ENCODE measurements around the gene KIF1A.
"Not testable (repeated sequence)": the region's sequence is repeated elsewhere in the genome, so short reads cannot be mapped to it uniquely, and the experiment has no call there.

KIF1A gene

DNA sequence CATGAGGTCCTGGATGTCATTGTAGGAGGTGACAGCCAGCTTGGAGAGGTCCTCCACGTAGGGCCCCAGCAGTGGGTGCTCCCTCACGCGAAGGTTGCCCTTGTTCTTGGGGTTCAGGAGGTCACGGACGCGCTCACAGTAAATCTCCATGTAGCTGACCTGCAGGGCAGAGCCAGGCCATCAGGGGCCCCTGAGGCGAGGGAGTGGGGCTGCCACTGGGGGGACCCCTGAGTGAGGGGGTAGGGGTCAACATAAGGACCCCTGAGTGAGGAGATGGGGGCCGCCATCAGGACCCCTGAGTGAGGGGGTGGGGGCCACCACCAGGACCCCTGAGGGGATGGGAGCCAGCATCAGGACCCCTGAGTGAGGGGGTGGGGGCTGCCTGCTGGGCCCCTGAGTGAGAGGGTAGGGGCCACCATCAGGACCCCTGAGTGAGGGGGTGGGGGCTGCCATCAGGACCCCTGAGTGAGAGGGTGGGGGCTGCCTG lies 33.6 kb downstream of the KIF1A start:
- peak; percentile 6 for DNase-seq

DNA sequence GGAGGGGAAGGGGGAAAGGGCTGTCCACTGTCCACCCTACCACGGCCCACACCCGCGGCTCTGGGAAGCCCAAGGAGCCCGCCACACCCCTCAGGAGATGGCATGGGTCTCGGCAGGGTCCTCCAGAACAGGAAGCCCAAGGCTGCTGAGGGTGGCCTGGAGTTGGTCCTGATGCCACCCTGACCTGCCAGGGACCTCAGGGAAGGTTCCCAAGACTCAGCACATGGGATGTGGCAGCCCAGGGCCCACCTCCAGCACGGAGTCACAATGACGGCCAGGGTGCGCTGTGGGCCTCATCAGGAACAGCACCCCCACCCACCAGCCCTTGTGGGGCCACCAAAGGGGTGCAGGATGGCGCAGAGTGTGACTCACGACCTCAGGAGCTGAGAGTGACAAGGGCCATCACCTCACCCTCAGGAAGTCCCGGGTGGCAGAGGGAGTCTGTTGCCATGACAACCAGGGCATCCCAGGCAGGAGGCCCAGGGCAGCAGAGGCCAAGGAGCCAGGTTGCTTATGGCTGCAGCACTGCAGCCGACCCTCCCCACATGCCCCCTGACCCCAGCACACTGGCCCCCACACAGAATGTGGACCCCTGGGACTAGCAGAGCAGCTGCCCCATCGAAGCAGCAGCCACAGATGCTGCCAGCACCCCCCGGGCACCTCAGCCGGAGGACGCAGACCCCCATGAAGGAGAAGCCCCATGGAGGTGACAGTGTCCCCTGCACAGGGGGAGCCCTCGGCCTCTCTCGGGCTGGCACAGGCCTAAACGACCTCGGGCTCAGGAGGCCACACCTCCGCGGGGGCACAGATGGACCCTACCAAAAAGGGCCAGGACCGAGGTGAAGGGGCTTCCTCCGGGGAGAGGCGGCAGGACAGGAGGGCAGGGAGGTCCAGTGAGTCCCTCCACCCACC lies 34.3 kb downstream of the KIF1A start:
- DNase-seq, result no peak

GRCh38 chr2:240784629-240785423 lies 35.2 kb downstream of the KIF1A start:
- no peak for DNase-seq

DNA sequence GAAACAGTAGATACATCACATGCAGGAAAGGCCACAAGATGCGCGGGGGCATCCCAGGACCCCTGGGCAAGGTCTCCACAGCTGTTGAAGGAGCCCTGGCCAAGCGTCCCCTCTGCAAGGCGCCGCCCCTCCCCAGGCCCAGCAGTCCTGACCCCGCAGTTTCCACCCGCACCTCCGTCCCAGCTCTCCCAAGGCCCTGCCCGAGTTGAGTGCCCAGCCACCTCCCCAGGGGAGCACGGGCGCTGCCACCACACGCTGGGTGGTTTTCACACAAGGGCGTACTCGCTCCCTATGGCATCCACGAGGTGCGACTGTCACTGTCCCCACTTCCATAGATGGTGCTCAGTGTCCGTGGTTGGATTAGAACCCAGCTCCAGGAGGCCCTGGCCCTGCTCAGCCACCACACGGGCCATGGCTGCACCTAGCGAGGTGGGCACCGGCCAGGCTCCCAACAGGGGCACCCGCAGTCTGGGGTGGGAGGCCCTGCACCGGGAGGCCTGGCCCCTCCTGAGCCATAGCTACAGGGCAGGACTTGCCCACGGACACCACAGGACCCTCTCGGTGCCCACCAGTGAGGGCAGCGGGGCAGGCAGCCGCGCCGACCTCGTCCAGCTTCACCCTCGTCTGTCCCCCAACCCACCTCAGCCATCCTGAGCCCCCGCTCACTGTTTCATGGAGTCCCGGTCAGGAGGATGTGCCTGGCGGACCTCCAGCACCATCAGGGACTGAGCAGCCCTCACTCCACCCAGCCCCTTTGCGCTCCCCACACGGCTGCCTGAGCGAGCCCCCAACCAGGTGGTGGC lies 36.0 kb downstream of the KIF1A start:
- no peak for DNase-seq

GRCh38 chr2:240782886-240783818 lies 36.9 kb downstream of the KIF1A start:
- no peak for DNase-seq

GRCh38 chr2:240782221-240782885 lies 37.7 kb downstream of the KIF1A start:
- no peak for DNase-seq

DNA sequence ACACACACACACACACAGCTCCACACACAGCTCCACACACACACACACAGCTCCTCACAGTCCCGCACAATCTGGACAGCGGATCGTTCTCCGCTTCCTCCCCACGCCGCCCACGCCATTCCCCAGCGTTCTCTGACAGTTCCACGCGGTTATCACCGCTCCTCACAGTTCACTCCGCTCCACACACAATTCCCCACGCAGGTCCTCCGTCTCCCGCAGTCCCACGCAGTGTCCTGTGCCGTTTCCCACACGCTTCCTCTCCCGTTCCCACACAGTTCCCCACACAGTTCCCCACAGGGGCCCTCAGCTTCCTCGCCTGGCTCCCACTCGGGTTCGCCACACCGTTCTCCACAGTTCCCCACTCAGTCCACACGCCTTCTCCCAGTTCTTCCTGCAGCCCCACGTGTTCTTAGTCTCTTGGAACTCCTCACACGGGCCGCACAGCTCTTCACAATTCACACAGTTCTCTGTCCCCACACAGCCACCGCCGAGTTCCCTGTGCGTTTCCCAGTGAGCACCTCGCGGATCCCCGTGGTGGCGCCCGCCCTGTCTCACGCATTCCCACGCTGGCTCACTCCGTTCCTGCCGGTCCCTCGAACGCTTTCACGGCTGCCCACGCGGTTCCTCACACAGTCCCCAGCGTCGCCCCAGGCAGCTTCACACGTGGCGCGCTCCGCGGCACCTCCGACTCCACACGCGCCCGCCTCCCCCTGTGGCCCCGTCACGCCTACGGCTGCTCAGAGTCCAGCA lies 38.4 kb downstream of the KIF1A start:
- DNase-seq, result no peak

- DNase-seq, result no peak
Observed at GRCh38 chr2:240780023-240780700, 39.9 kb downstream of the KIF1A start.

GRCh38 chr2:240779250-240779832 lies 40.7 kb downstream of the KIF1A start:
- DNase-seq, result not testable (repeated sequence)

GRCh38 chr2:240778426-240778825 lies 41.6 kb downstream of the KIF1A start:
- DNase-seq, result no peak

DNA sequence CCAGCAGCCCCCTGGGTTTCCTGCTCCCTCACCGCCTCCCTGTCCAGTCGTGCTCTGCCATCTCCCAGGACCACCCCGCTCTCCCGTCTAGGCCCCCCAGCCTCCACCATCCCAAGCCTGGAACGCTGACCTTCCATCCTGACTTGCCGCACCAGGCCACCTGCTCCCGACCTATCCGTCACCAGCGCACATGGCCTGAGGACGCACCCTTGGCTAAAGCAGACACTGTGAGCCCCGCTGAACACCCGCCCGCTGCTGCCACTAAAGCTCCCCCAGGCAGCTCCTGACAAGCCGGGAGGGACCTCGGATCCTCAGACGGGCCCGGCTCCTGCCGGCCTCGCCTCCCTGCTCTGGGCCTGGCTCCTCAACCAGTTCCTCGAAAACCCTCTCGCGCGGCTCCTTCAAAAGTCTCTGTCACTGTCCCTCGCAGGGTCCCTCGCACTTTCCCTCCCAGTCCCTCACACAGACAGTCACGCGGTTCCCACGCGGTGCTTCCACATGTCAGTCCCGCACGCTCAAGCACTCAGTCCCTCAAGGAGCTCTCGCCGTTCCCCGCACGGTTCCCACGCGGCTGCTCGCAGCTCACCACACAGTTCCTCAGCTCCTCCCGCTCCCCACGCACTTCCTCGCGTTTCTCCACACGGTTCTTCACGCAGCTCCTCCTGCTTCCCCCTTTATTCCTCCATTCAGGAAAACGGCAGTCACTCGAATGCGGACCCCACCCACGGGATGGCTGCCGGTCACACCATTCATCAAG lies 42.4 kb downstream of the KIF1A start:
- no peak for DNase-seq

DNA sequence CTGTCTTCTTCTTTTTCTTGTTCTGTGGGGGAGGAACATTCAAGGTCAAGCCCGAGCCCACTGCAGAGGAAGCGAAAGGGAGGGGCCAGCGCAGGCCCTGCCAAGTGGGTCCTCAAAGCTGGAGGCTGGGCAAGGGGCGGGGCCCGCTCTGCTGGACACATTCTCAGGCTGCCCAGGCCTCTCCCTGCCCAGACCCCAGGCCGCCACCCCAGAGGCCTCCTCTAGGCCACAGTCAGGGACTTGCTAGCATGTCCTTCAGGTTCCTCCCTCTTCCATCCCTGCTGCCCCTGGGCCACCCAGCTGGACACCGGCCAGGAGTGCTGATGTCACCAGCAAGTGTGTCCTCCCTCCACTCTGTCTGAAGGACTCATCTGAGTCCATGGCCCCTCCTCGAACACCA lies 44.1 kb downstream of the KIF1A start:
- DNase-seq, result no peak

DNA sequence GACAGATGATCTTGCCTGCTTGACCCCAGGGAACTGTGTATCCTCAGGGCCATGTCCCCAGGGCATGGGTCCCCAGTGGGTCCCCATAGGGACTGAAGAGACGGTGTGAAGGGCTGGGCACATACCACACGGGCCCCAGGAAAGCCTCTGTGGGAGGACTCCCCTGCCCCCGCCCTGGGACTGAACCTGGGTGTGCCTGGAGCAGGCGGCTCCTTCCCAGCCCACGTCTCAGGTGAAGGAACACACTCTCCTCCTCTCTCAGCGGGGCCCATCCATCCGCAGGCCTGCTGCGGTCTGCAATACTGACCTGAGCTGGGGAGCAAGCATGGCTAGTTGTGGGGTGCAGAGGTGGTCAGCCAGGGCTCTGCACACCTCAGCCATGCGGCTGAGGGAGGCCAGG lies 45.2 kb downstream of the KIF1A start:
- DNase-seq, result no peak

DNA sequence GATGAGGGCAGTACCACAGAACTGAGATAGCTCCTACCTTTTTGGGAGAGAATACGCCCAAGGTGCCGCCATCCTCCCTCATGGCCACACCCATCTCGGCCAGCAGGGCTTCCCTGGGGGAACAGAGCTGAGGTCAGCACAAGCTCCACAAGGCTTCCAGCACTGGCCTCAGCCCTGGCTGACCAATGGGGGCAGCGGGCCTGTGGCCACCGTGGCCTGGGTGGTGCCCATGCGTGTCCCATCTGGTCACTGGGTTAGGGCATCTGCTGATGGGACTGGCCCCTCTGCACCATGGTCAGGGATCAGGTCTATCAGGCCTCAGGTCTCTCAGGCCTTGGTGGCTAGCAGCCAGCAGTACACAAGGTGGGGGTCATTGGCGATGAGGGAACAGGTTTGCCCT lies 50.9 kb downstream of the KIF1A start:
- no peak for DNase-seq

- DNase-seq, result no peak
Observed at GRCh38 chr2:240768216-240768615, 51.8 kb downstream of the KIF1A start.

- DNase-seq, result no peak
Observed at GRCh38 chr2:240767341-240767740, 52.7 kb downstream of the KIF1A start.

DNA sequence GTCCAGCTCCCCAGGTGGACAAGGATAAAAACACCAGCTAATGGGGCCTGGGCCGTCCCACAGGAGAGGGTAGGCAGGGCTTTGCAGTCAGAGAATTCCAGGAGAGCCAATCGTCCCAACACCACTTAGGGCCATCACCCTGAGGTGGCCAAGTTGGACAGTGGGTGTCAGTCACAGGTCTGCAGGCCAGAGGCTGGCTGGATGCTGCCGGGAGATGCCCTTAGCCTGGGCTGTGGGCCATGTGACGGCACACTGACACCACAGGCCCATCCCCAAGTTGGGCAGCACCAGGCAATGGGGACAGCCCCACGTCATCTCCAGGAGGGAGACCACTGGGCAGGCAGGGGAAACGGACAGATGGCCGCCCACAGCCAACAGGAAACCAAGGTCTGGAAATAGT lies 53.9 kb downstream of the KIF1A start:
- DNase-seq, result no peak

DNA sequence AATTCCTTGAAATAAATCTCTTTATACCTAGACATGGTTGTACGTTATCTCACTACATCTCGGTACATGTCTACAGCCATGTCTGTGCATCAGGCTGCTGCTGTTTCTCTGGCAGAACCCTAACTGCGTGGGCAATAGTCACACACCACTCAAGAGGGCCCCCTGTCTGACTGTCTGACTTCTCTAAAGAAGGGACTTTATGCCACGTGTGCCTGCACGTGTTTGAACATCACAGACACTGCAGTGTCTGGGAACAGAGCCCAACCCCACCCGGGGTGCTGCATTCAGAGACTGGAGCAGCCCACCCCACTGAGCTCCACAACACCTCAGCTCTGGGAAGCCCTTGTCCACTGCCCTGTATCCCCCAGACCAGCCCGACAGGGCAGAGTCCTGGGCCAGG lies 55.0 kb downstream of the KIF1A start:
- DNase-seq, result no peak

- no peak for DNase-seq
Observed at GRCh38 chr2:240764605-240765004, 55.4 kb downstream of the KIF1A start.
